B cell (primary cell): ENCODE data around the gene EPN2. TPM values are rescaled to one million over a fixed set of nuclear protein-coding genes. Genes with fewer than 3 reads are reported as not detected.

Source experiments
- ATAC-seq: fragments of 200-7000 bp; cut with Tn5 transposase; one replicate; pipeline ENCODE4 v1.10.0; 2021; ENCODE audit warnings: low read depth, mild to moderate bottlenecking, moderate number of reproducible peaks, moderate library complexity
- CTCF ChIA-PET: fragments of 350-600 bp; sonication (Branson Sonifier 250); formaldehyde crosslinking; loops from one replicate; lab custom pipeline; 2021; ENCODE audit warnings: antibody characterized with exemption, inconsistent platforms; lab: Charles Lee
- POLR2A ChIA-PET: fragments of 350-600 bp; sonication (Branson Sonifier 250); formaldehyde crosslinking; loops from one replicate; lab custom pipeline; 2021; ENCODE audit warnings: antibody characterized with exemption; lab: Charles Lee
- DNase-seq: peaks from one replicate; pipeline ENCODE4 v3.0.0; 2013
- H2AFZ ChIP-seq: 2 replicates; pipeline ENCODE4 v1.6.1; 2012; ENCODE audit warnings: mild to moderate bottlenecking, low read depth, low read length; ENCODE audit not compliant: insufficient read depth, poor library complexity, severe bottlenecking
- H3K27ac ChIP-seq, 2 donors: 1 replicate in 1 of 2; 2 replicates in 1 of 2; pipeline ENCODE4 v1.5.1; 2012 to 2013; ENCODE audit warnings: low read length in 2 of 2, mild to moderate bottlenecking in 2 of 2, moderate library complexity in 1 of 2
- H3K27me3 ChIP-seq, 4 experiments: fragments of 200-600 bp in 1 of 4; sonication (generic) in 1 of 4; replicated peaks in 1 of 4; 1 replicate in 2 of 4; 2 replicates in 2 of 4; pipeline versions ENCODE4 v1.6.1 to v1.7.0; 2013 to 2016; ENCODE audit warnings: low read length in 3 of 4, mild to moderate bottlenecking in 2 of 4, mixed read lengths in 1 of 4, moderate library complexity in 1 of 4; ENCODE audit not compliant: insufficient read depth in 4 of 4, control insufficient read depth in 3 of 4; ENCODE audit errors: control extremely low read depth in 1 of 4
- H3K36me3 ChIP-seq, 2 experiments: replicated peaks in 1 of 2; 1 replicate in 1 of 2; 2 replicates in 1 of 2; pipeline versions ENCODE4 v1.6.1 to v1.7.1; 2013; ENCODE audit warnings: low read length in 1 of 2; ENCODE audit not compliant: insufficient read depth in 2 of 2, control insufficient read depth in 1 of 2; ENCODE audit errors: control extremely low read depth in 1 of 2, extremely low read depth in 1 of 2
- H3K4me1 ChIP-seq, 2 donors: fragments of 200-600 bp in 1 of 2; sonication (generic) in 1 of 2; 1 replicate in 1 of 2; 2 replicates in 1 of 2; pipeline versions ENCODE4 v1.5.1 to v1.6.1; 2013 to 2017; ENCODE audit warnings: low read length in 2 of 2; ENCODE audit not compliant: control insufficient read depth in 2 of 2, insufficient read depth in 2 of 2
- H3K4me2 ChIP-seq: replicated peaks from 2 replicates; pipeline ENCODE3; 2012; ENCODE audit warnings: mild to moderate bottlenecking, low read depth, low read length; ENCODE audit not compliant: poor library complexity, severe bottlenecking
- H3K4me3 ChIP-seq, 5 experiments: fragments of 200-600 bp in 1 of 5; sonication (generic) in 1 of 5; 1 replicate in 3 of 5; 2 replicates in 2 of 5; pipeline versions ENCODE4 v1.5.1 to v1.7.0; 2011 to 2016; ENCODE audit warnings: low read length in 4 of 5, mild to moderate bottlenecking in 4 of 5, low read depth in 2 of 5, control low read depth in 1 of 5, moderate library complexity in 1 of 5; ENCODE audit not compliant: insufficient read depth in 1 of 5; ENCODE audit errors: control extremely low read depth in 1 of 5, extremely low read depth in 1 of 5
- H3K79me2 ChIP-seq: fragments of 200-600 bp; sonication (generic); one replicate; pipeline ENCODE4 v1.6.0; 2016; ENCODE audit warnings: low read length; ENCODE audit not compliant: control insufficient read depth, insufficient read depth
- H3K9ac ChIP-seq: fragments of 200-600 bp; sonication (generic); 2 replicates; pipeline ENCODE4 v1.6.1; 2017; ENCODE audit warnings: mild to moderate bottlenecking, low read length, moderate library complexity
- H3K9me3 ChIP-seq, 3 donors: one replicate each; pipeline versions ENCODE4 v1.6.1 to v1.7.1; 2013; ENCODE audit warnings: low read length in 2 of 3; ENCODE audit not compliant: control insufficient read depth in 2 of 3, insufficient read depth in 1 of 3; ENCODE audit errors: control extremely low read depth in 1 of 3
- H4K20me1 ChIP-seq: 2 replicates; pipeline ENCODE4 v1.6.0; 2012; ENCODE audit warnings: mild to moderate bottlenecking, low read length; ENCODE audit not compliant: insufficient read depth, control insufficient read depth, poor library complexity, severe bottlenecking
- H3K27ac Mint-ChIP-seq: one replicate; pipeline ENCODE4 v1.8.0; 2021; ENCODE audit warnings: mixed read lengths
- H3K27me3 Mint-ChIP-seq: one replicate; pipeline ENCODE4 v1.8.0; 2021; ENCODE audit warnings: mixed read lengths
- H3K4me1 Mint-ChIP-seq: one replicate; pipeline ENCODE4 v1.8.0; 2021; ENCODE audit warnings: mixed read lengths
- H3K4me3 Mint-ChIP-seq: one replicate; pipeline ENCODE4 v1.8.0; 2021; ENCODE audit warnings: mixed read lengths
- H3K9me3 Mint-ChIP-seq: one replicate; pipeline ENCODE4 v1.8.0; 2022; ENCODE audit warnings: mixed read lengths; ENCODE audit not compliant: insufficient read depth
- CTCF ChIP-seq: fragments of 200-600 bp; IDR thresholded peaks from one replicate; pipeline ENCODE4 v1.8.0; 2022; ENCODE audit warnings: antibody characterized with exemption, mild to moderate bottlenecking
- EZH2 ChIP-seq: IDR thresholded peaks from 2 replicates; pipeline ENCODE4 v1.6.1; 2012; ENCODE audit warnings: borderline replicate concordance, low read depth, mild to moderate bottlenecking, moderate library complexity, low read length; ENCODE audit not compliant: insufficient read depth, poor library complexity, severe bottlenecking
- WGBS: methylation state at CpG from one replicate; pipeline ENCODE4 v1.1.5; 2013; ENCODE audit warnings: missing lambda C conversion rate; ENCODE audit not compliant: insufficient coverage; 5-methylcytosine and 5-hydroxymethylcytosine counted together
- intact Hi-C: fragments of 100-400 bp; cut with micrococcal nuclease; formaldehyde crosslinking; loops from one replicate; pipeline ENCODE4 v1.10.0; 2022
- polyA plus RNA-seq: library from polyadenylated mRNA; depleted of rRNA; stranded (reverse); fragments of >200 nt; gene quantifications from 2 replicates; pipeline ENCODE4 v1.2.3, GENCODE V29; 2012
- total RNA-seq, 2 donors: library from RNA; stranded (reverse); fragments of 120-200 nt in 1 of 2; gene quantifications; 1 replicate in 1 of 2; 2 replicates in 1 of 2; pipeline versions ENCODE4 v1.2.3 to v1.2.4, GENCODE V29; 2013 to 2022

Gene EPN2
- total and polyA plus RNA-seq, 2 donors (not counting 1 experiment from before 2014, with no cell fraction given) = 15.7 to 35.6 TPM

- Histone ChIP-seq H4K20me1 (no peaks in the 10 kb centered on the region), H3K4me2 (no peak overlapping the region), H3K9me3 (peaks cover 4 to 5% (median 5%) of the 10 kb centered on the region in 3 donors), H3K9ac (no peak overlapping the region), H3K79me2 (no peaks in the 10 kb centered on the region), H3K27me3 (no peaks in the 10 kb centered on the region), H3K4me3 (no peak overlapping the region), H3K36me3 (no peaks in the 10 kb centered on the region), H3K4me1 (no peaks in the 10 kb centered on the region), H2AFZ (no peak overlapping the region), H3K27ac (no peak overlapping the region)
- H3K9me3 Mint-ChIP-seq = peaks cover 3% of the 10 kb centered on the region
- no peak overlapping the region for H3K4me3 Mint-ChIP-seq
- no peaks in the 10 kb centered on the region for H3K4me1 Mint-ChIP-seq
- no peaks in the 10 kb centered on the region for H3K27me3 Mint-ChIP-seq
- WGBS = 90% methylated on average over 2 of the region's 2 CpGs
- H3K27ac Mint-ChIP-seq = no peak overlapping the region
- intact Hi-C loops = no loop called here
- DNase-seq = no peak
- POLR2A ChIA-PET = no interaction called here
- TF ChIP-seq CTCF = no peak
- no peak for TF ChIP-seq EZH2
- CTCF ChIA-PET = interaction anchor here (1.0 kb wide), 1 partner anchor 9 kb away, joined by 7 read pairs; no protein-coding TSS in a partner anchor
- ATAC-seq = no peak
These were observed 92.0 kb downstream of the EPN2 start for GRCh38 chr17:19329136-19329535.

- 100% methylated on average over 1 of the region's 2 CpGs for WGBS
- Histone ChIP-seq H3K36me3 (no peaks in the 10 kb centered on the region), H4K20me1 (no peaks in the 10 kb centered on the region), H3K4me2 (no peak overlapping the region), H2AFZ (no peak overlapping the region), H3K79me2 (no peaks in the 10 kb centered on the region), H3K4me3 (no peak overlapping the region), H3K9me3 (peaks cover 4 to 5% (median 5%) of the 10 kb centered on the region in 3 donors), H3K27me3 (no peaks in the 10 kb centered on the region), H3K4me1 (no peaks in the 10 kb centered on the region), H3K9ac (no peak overlapping the region), H3K27ac (no peak overlapping the region)
- Mint-ChIP-seq H3K27ac (no peak overlapping the region), H3K4me3 (no peak overlapping the region), H3K9me3 (peaks cover 3% of the 10 kb centered on the region), H3K4me1 (no peaks in the 10 kb centered on the region), H3K27me3 (no peaks in the 10 kb centered on the region)
- ChIA-PET CTCF (interaction anchor here (1.0 kb wide), 1 partner anchor 9 kb away, joined by 7 read pairs; no protein-coding TSS in a partner anchor), POLR2A (no interaction called here)
- TF ChIP-seq EZH2 (no peak), CTCF (no peak)
- DNase-seq = no peak
- intact Hi-C loops = no loop called here
- ATAC-seq = no peak
These were observed 92.7 kb downstream of the EPN2 start for GRCh38 chr17:19329839-19330238.
